ENCODE results near the gene DGKB.
A peak's percentile ranks its signal among the peaks of the same experiment; 100 is the strongest.

DGKB gene

GRCh38 chr7:14759785-14760184 is 142.8 kb downstream of the DGKB start:
- no peak for DNase-seq (ENCODE audit: low read depth)
- no peak overlapping the region for H3K4me3 ChIP-seq (ENCODE audit: low read length)
- TF ChIP-seq CTCF (conservative IDR thresholded peaks at IDR 0.05; ENCODE audit: low read depth, low read length) = no peak

- peak; percentile 28 for DNase-seq (ENCODE audit: low read depth)
- no peak overlapping the region for H3K4me3 ChIP-seq (ENCODE audit: low read length)
- TF ChIP-seq CTCF (conservative IDR thresholded peaks at IDR 0.05; ENCODE audit: low read depth, low read length) = no peak
Measured at GRCh38 chr7:14754631-14755030, 147.9 kb downstream of the DGKB start.

GRCh38 chr7:14752301-14752700 is 150.2 kb downstream of the DGKB start:
- no peak for DNase-seq (ENCODE audit: low read depth)
- H3K4me3 ChIP-seq (ENCODE audit: low read length) = no peak overlapping the region
- TF ChIP-seq CTCF (conservative IDR thresholded peaks at IDR 0.05; ENCODE audit: low read depth, low read length) = no peak

- DNase-seq (ENCODE audit: low read depth) = no peak
- H3K4me3 ChIP-seq (ENCODE audit: low read length) = no peak overlapping the region
- no peak for TF ChIP-seq CTCF (conservative IDR thresholded peaks at IDR 0.05; ENCODE audit: low read depth, low read length)
Measured at GRCh38 chr7:14751461-14751860, 151.1 kb downstream of the DGKB start.

GRCh38 chr7:14748461-14748860 is 154.1 kb downstream of the DGKB start:
- no peak for TF ChIP-seq CTCF (conservative IDR thresholded peaks at IDR 0.05; ENCODE audit: low read depth, low read length)
- H3K4me3 ChIP-seq (ENCODE audit: low read length) = no peak overlapping the region
- no peak for DNase-seq (ENCODE audit: low read depth)

- no peak for TF ChIP-seq CTCF (conservative IDR thresholded peaks at IDR 0.05; ENCODE audit: low read depth, low read length)
- DNase-seq (ENCODE audit: low read depth) = no peak
- H3K4me3 ChIP-seq (ENCODE audit: low read length) = no peak overlapping the region
Measured at GRCh38 chr7:14747701-14748100, 154.8 kb downstream of the DGKB start.

- DNase-seq (ENCODE audit: low read depth) = no peak
- H3K4me3 ChIP-seq (ENCODE audit: low read length) = no peak overlapping the region
- TF ChIP-seq CTCF (conservative IDR thresholded peaks at IDR 0.05; ENCODE audit: low read depth, low read length) = no peak
Measured at GRCh38 chr7:14745076-14745475, 157.5 kb downstream of the DGKB start.

Measured in retinal pigment epithelial cell (primary cell).